Endothelial cell of hepatic sinusoid (primary cell): ENCODE data around the gene RMND1.
"Not testable (repeated sequence)": the region's sequence is repeated elsewhere in the genome, so short reads cannot be mapped to it uniquely, and the experiment has no call there.

Experiments
- in situ Hi-C: cut with HindIII; loops from 2 replicates; pipeline ENCODE4 v1.10.0; 2017; ENCODE audit warnings: low sequenced_read_pairs

RMND1 gene

GRCh38 chr6:151387175-151387970 lies 64.6 kb downstream of the RMND1 start:
- in situ Hi-C loops = no loop called here

- in situ Hi-C loops = no loop called here
Observed at GRCh38 chr6:151385177-151385576, 66.7 kb downstream of the RMND1 start.

DNA sequence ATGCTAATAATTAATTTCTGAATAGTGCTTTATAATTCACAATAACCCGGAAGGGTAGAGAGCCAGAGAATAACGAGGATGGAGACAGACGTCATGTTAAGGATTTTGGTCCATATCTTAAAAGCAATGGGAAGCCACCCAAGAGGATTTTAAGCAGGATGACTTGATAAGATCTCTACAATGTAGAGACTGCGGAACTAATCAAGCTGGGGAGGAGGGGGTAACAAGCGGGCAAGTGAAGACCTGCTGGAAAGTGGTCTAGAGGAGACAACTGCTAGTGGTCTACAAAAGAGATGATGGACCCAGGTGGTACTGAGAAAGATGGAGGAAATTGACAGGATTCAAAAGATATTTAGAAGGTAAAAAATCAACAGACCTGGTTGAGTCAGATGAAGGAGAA lies 67.8 kb downstream of the RMND1 start:
- in situ Hi-C loops = no loop called here

GRCh38 chr6:151382631-151383030 lies 69.3 kb downstream of the RMND1 start:
- in situ Hi-C loops = not testable (repeated sequence)

DNA sequence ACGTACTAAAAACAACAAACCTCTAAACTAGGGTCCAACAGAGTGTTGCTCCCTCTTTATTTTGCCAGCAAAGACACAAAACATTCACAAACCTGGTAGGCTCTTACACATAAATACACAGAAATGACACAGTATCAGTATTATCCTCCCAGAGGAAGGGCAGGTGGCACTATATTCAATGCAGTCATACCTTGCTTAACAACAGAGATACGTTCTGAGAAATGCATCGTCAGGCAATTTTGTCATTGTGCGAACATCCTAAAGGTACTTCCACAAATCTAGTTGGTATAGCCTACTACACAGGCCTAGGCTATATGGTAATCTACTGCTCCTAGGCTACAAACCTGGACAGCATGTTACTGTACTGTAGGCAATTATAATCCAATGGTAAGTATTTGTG lies 70.2 kb downstream of the RMND1 start:
- in situ Hi-C loops = no loop called here

GRCh38 chr6:151380848-151381205 lies 71.1 kb downstream of the RMND1 start:
- in situ Hi-C loops = no loop called here

DNA sequence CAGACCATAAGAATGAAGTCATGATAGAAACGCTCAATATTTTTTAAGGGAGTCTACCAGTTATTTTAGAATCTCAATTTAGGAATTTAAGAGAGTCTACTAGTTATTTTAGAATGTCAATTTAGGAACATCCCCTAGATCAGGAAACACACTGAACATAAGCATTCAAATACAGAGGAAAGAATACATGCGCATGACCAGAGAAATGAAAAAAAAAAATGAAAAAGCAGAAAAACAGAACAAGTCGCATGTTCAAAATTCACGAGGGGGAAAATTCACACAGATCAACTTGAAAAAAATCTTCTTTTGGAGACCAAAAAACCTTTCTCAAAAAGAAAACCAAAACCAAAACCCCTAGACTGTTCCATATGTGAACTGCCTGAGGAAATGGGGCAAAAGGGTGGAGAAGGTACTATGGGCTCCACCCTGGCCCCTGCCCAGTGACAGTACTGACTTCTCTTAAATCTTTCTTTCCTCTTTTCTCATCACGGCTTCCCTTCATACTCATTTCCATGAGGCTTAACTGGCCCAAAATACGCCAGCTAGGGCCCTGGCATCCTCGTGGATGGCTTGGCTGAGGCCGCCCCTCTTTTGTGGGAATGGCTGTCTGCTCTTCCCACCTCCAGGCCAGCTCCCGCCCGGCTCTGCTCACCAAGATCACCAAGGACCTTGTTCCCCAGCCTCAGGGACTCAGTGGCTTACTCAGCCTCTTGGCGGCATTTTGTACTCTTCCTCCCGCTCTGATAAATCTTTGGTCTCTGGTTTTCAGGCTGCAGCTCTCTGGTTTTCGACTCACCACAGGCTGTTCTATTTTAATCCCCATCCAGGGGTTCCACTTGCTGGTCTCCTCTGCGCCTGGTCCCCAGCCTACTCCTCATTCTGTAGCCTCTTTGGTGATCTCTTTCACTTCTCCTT lies 71.7 kb downstream of the RMND1 start:
- in situ Hi-C loops = no loop called here

GRCh38 chr6:151377095-151377494 lies 74.8 kb downstream of the RMND1 start:
- in situ Hi-C loops = no loop called here

GRCh38 chr6:151376440-151376839 lies 75.5 kb downstream of the RMND1 start:
- in situ Hi-C loops = no loop called here

GRCh38 chr6:151375833-151376232 lies 76.1 kb downstream of the RMND1 start:
- in situ Hi-C loops = no loop called here

- in situ Hi-C loops = no loop called here
Observed at GRCh38 chr6:151374036-151374683, 77.8 kb downstream of the RMND1 start.

- in situ Hi-C loops = no loop called here
Observed at GRCh38 chr6:151372164-151372563, 79.8 kb downstream of the RMND1 start.

DNA sequence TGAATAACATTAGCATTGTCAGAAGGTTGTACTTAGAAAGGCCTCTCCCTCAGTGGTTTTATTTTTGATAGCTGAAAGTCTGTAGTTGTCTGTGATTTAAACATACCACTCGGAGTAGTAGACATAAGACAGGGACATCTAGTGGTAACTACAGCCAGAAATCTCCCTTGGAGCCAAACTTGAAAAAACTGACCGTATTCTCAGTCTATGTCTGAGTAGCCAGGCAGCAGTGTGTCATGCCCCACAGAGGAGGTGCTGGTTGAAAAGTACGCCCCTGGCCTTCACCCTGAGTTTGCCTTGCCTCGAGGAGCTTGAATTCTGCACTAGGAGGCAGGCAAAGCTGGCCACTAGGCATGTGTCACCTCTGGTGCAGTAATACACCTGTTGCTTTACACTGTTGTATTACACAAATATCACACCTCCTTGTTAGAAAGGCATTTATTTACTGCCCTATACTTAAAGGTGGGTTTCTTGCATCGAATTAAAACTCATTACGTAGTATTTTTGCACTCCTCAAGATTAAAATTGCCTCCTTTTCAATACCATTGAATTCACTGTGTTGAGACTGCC lies 81.3 kb downstream of the RMND1 start:
- in situ Hi-C loops = no loop called here

DNA sequence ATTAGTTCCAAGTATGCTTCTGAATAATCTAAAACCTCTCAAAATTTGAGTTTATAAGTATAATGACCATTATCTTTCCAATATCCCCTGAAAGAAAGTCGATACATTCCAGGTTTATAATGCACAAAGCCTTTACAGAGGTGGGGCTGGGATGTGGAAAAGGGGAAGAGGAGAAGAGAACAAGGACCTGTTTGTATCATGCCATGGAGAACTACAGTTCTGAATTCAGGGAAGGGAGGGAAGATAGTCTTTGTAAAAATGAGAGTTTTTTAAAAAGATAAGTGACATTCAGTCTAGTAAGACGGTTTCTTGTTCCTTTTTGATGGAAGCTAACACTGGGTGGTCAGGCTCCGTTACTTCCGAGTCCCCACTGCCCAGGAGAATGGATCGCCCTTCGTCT lies 86.7 kb downstream of the RMND1 start:
- in situ Hi-C loops = no loop called here

DNA sequence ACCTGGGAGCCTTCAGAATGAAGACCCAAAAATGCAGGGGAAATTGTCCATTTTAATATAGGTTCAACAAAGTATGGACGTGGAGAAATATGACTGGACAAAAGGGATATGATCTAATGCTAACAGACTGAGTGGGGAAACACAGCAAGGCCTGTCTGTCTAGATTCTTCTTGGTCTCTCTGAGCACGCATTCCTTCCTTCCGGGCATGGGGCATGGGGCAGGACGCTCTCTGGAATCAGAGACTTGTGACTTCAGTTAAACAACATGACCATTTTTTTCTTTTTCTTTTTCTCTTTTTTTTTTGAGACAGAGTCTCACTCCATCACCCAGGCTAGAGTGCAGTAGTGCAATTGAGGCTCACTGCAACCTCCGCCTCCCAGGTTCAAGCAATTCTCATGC lies 92.4 kb downstream of the RMND1 start:
- in situ Hi-C loops = no loop called here

GRCh38 chr6:151358475-151358874 lies 93.5 kb downstream of the RMND1 start:
- in situ Hi-C loops = no loop called here

DNA sequence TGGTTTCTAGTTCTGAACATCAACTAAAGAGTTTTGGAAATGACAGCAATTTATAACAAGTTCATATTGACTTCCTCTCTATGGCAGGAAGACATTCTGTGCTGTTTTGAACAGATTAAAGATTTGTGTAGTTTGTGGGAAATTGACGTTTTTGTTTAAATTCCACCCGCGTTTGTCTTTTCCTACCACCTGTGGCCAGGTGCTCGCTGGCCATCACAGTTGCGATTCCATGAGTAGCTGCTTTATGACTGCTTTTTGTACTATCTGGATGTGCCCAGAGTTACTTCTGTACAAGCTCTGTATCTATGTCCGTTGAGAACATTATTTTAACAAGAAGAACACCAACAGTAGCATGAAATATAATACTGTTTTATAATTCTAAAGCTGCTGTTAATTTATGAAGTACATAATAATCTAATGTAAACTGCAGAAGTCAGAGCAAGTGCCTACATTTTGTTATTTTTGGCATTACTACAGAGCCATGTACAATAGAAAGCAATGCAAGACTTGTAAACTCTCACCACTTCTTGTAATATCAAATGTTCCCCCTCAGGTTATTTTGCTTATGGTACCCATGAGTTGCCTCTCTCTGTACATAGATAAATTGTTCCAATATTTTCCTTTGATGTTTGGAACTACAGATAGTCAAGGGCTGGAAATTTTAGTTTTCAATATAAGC lies 94.0 kb downstream of the RMND1 start:
- in situ Hi-C loops = no loop called here

GRCh38 chr6:151356983-151357382 lies 94.9 kb downstream of the RMND1 start:
- in situ Hi-C loops = not testable (repeated sequence)
